SK-N-SH (cell line): ENCODE results near the gene ABL2.

Experiments used
- CHD2 ChIP-seq: fragments of 150-350 bp; IDR thresholded peaks from 2 replicates; pipeline ENCODE4 v1.6.1; 2018; ENCODE audit warnings: low read length; ENCODE audit not compliant: partially characterized antibody
- CTCF ChIP-seq: fragments of 200-600 bp; sonication (generic); IDR thresholded peaks from 2 replicates; pipeline ENCODE4 v1.6.1; 2017; ENCODE audit warnings: antibody characterized with exemption, mild to moderate bottlenecking, moderate library complexity
- SMC3 ChIP-seq: IDR thresholded peaks from 2 replicates; pipeline ENCODE4 v1.6.1; 2012; ENCODE audit warnings: low read depth, low read length, improper control_type of control experiment
- YY1 ChIP-seq: IDR thresholded peaks from 2 replicates; pipeline ENCODE4 v1.4.0; 2012; ENCODE audit warnings: low read depth, mild to moderate bottlenecking

- no peak for TF ChIP-seq CTCF
- no peak for TF ChIP-seq CHD2
- TF ChIP-seq YY1 = no peak
- no peak for TF ChIP-seq SMC3
These were observed 72.8 kb downstream of the ABL2 start for GRCh38 chr1:179156708-179157107.
